ENCODE data around the gene GHDC. TPM values are rescaled to one million over a fixed set of nuclear protein-coding genes. Genes with fewer than 3 reads are reported as not detected.

The GHDC gene
- total and polyA plus RNA-seq, 2 donors (not counting 3 experiments of a cell fraction or from before 2014, with no cell fraction given): 9.8 to 11.2 TPM

DNA sequence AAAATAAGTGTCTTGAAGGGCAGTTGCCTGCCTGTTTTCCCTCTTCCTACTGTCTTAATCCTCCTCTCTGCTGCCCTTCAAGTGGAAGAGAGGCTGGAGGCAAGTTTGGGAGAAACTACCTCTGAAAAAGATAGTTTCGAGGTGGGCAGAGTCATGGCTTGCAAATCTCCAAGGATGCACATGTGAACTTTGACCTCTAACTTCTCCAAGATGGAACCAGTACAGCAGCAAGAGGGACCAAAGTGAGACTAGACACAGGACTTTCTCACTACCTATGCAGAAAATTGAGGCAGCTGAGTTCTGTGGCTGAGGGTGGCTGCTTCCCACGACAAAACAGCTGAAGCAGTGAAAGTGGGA is 12.5 kb downstream of the GHDC start:
- no peak overlapping the region for H3K27ac ChIP-seq (ENCODE audit: insufficient read depth, low read depth, low read length)
- H3K9me1 ChIP-seq (replicated peaks; ENCODE audit: control insufficient read depth, extremely low read depth, insufficient read depth, low read length): no peaks in the 10 kb centered on the region
- H3K36me3 ChIP-seq (ENCODE audit: control insufficient read depth in 2 of 2, extremely low read depth in 1 of 2, insufficient read depth in 2 of 2, low read length in 2 of 2): no peaks in the 10 kb centered on the region
- peaks cover 14% of the 10 kb centered on the region for H3K4me1 ChIP-seq (ENCODE audit: control insufficient read depth, extremely low read depth, insufficient read depth, low read length)
- no peaks in the 10 kb centered on the region for H3K9me3 ChIP-seq (replicated peaks; ENCODE audit: control insufficient read depth, insufficient read depth, low read length)
- H3K9ac ChIP-seq (replicated peaks; ENCODE audit: extremely low read depth, insufficient read depth, low read length): no peak overlapping the region
- FAIRE-seq (no peak), DNase-seq (ENCODE audit: low read depth, low spot score) (no peak)
- H3K79me2 ChIP-seq (ENCODE audit: control insufficient read depth, insufficient read depth, low read length): no peaks in the 10 kb centered on the region
- H3K27me3 ChIP-seq (ENCODE audit: control insufficient read depth in 2 of 2, insufficient read depth in 2 of 2, low read length in 2 of 2): peaks cover 9 to 13% of the 10 kb centered on the region in 2 experiments
- H2AFZ ChIP-seq (ENCODE audit: low read depth, low read length): no peak overlapping the region
- TF ChIP-seq JUN (IDR thresholded peaks at IDR 0.05; ENCODE audit: borderline replicate concordance, insufficient read depth, insufficient read length, low read depth) (no peak), EZH2 (IDR thresholded peaks at IDR 0.05; ENCODE audit: borderline replicate concordance, low read depth, low read length, severe bottlenecking) (no peak), POLR2AphosphoS5 (IDR thresholded peaks at IDR 0.05; ENCODE audit: insufficient read depth, low read depth, low read length) (no peak), POLR2A (IDR thresholded peaks at IDR 0.05; ENCODE audit: low read depth, low read length) (no peak), FOS (IDR thresholded peaks at IDR 0.05; ENCODE audit: borderline replicate concordance, insufficient read depth, low read length) (no peak), MYC (IDR thresholded peaks at IDR 0.05; ENCODE audit: low read depth, low read length) (no peak)
- no peaks in the 10 kb centered on the region for H4K20me1 ChIP-seq (replicated peaks; ENCODE audit: control insufficient read depth, extremely low read depth, insufficient read depth, low read length)
- H3K4me3 ChIP-seq (replicated peaks in 1 of 3; ENCODE audit: insufficient read depth in 1 of 3, low read depth in 1 of 3, low read length in 3 of 3): no peak overlapping the region
- POLR2A ChIA-PET: no interaction called here
- dilution Hi-C loops (cut with MboI; ENCODE audit: extremely low pct_ligation_motif_present, low sequenced_read_pairs) (no loop called here), intact Hi-C loops (cut with micrococcal nuclease) (loop anchor here (1.0 to 5.0 kb wide), 4 partner anchors 61 to 219 kb away; partner anchors contain the start of gene KAT2A)
- BruUV-seq (replicated peaks): no TSS peak
- CTCF ChIA-PET: interaction anchor here (0.6 to 5.6 kb wide), 28 partner anchors 12 to 313 kb away, joined by 3 to 52 read pairs (median 4); partner anchors contain the start of gene KAT2A
- no peak overlapping the region for H3K4me2 ChIP-seq (ENCODE audit: insufficient read depth, low read length)

Measured in endothelial cell of umbilical vein (primary cell).